Stimulated activated naive B cell treated with anti-CD40 and anti-IgM and Interleukin-4, amounts not matched to agents 10 μg/mL and 1 μg/mL and 100 μg/mL, for 72 hours (primary cell): ENCODE measurements around the gene VPS4B.

Experiments
- ATAC-seq, 2 donors: fragments of 150-1000 bp; cut with Tn5 transposase; replicated peaks; 2 replicates each; pipeline ENCODE4 v1.10.0; 2021; ENCODE audit warnings: moderate library complexity in 1 of 2
- DNase-seq: peaks from one replicate; pipeline ENCODE4 v3.0.0; 2021
- H3K27ac Mint-ChIP-seq: one replicate; pipeline ENCODE4 v1.8.0; 2022; ENCODE audit warnings: mild to moderate bottlenecking, mixed read lengths
- H3K27me3 Mint-ChIP-seq, 2 donors: one replicate each; pipeline ENCODE4 v1.8.0; 2022; ENCODE audit warnings: mixed read lengths in 2 of 2
- H3K36me3 Mint-ChIP-seq, 2 donors: one replicate each; pipeline ENCODE4 v1.8.0; 2022; ENCODE audit warnings: mixed read lengths in 2 of 2, mild to moderate bottlenecking in 1 of 2
- H3K4me1 Mint-ChIP-seq, 2 donors: one replicate each; pipeline ENCODE4 v1.8.0; 2022; ENCODE audit warnings: mixed read lengths in 2 of 2, mild to moderate bottlenecking in 1 of 2
- H3K4me3 Mint-ChIP-seq, 2 donors: one replicate each; pipeline ENCODE4 v1.8.0; 2022; ENCODE audit warnings: mild to moderate bottlenecking in 2 of 2, mixed read lengths in 2 of 2, moderate library complexity in 1 of 2
- H3K9me3 Mint-ChIP-seq, 2 donors: one replicate each; pipeline ENCODE4 v1.8.0; 2022; ENCODE audit warnings: mixed read lengths in 2 of 2, mild to moderate bottlenecking in 1 of 2

VPS4B gene

DNA sequence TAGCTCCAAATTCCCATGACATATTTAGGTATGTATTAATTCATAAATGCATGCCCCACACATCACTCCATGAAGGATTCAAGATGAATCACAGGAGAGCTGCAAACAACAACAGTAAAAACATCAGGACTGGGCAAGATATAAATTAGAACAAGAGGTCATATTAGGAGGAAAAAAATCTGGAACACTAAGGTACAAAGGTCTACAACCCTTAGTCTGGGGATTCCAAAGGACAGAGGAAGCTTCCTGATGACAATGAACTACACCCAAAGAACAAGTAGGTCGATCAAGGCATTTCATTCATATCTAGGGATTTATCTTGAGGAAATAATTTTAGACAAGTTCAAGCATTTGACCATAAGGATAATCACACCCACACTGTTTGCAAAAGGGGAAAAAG lies 14.5 kb downstream of the VPS4B start:
- Mint-ChIP-seq H3K9me3 (no peaks in the 10 kb centered on the region), H3K27ac (no peak overlapping the region), H3K27me3 (no peaks in the 10 kb centered on the region), H3K36me3 (peaks cover 23 to 36% of the 10 kb centered on the region in 2 donors), H3K4me1 (peaks cover 0 to 5% of the 10 kb centered on the region in 2 donors), H3K4me3 (no peak overlapping the region)
- ATAC-seq (no peak), DNase-seq (no peak)

DNA sequence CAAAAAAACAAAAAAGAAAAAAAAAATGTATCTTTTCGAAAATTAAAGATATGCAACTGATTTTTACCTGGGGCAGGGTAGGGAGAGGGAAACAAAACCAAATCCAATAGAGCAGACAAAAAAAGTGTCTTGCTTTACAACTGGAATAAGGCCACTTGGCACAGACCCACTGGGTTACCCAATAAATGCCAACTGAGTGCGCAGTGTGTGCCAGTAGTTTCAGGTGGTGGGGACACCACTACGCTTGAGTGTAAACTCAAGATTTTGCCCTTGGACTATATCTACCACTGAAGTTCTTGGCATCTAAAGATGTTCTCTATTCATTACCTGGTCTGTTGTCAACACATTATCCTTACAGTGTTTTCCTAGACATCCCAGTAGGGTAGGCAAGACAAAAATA lies 16.3 kb downstream of the VPS4B start:
- H3K9me3 Mint-ChIP-seq = no peaks in the 10 kb centered on the region
- DNase-seq = no peak
- H3K27me3 Mint-ChIP-seq = no peaks in the 10 kb centered on the region
- H3K36me3 Mint-ChIP-seq = peaks cover 26 to 42% of the 10 kb centered on the region in 2 donors
- H3K4me1 Mint-ChIP-seq = peaks cover 0 to 5% of the 10 kb centered on the region in 2 donors
- ATAC-seq = no peak
- H3K4me3 Mint-ChIP-seq = no peak overlapping the region
- H3K27ac Mint-ChIP-seq = no peak overlapping the region

DNA sequence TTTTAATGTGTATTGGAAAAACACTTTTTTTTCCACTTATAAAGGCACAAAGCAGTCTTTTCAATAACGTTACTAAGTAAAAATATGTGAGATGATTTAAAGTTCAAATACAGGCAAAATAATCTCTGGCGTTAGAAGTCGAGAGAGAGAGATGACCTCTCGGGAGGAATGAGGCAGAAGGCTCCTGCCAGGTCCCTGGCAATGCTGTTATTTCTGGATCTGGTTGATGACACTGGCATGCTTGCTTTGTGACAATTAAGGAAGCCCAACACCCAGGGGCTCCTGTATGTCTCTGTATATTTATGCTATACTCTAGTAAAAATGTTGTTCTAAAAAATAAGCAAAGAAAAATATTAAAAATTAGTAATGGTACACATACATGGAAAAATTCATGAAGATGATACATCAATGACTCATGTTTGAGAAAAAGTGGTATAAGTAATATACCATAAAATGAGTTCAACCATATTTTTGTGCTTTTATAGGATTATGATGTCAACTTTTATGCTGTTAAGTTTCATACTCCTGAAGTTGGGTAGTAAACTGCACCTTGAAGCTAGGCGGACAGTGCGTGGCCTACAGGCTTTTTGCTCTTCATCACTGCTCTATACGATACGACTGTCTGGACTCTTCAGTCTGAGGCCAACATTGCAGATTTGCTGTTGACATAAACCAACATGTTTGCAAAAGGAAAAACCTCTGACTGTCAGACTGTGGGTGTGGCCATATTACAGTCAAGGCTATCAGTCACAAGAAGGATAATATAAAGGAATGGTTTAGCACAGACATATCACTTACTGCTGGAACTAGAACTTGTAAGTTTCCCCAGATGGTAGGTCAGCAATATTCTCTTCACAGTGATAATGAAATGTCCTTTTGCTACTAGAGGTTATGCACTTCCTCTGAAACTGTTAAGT lies 19.8 kb downstream of the VPS4B start:
- no peak for DNase-seq
- Mint-ChIP-seq H3K27me3 (no peaks in the 10 kb centered on the region), H3K4me3 (no peak overlapping the region), H3K9me3 (no peaks in the 10 kb centered on the region), H3K4me1 (peaks cover 0 to under 1% of the 10 kb centered on the region in 2 donors), H3K36me3 (peaks cover 22 to 36% of the 10 kb centered on the region in 2 donors), H3K27ac (no peak overlapping the region)
- no peak for ATAC-seq

DNA sequence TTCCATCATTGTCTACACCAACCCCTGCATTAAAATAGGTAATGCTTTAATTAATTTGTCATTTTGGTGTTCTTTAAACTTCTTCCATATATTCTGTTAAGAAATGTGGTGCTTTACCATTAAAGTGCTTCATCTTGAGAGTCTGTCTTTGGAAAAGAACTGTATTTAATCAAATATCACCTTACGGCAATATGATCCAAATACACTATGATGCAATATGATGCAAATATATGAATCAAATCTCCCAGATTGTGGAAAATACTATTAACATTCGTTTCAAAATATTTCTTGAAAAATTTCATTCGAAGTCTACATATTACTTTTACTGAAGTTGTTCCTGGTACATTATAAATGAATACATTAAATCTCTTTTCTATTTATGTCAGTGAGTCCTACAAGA lies 23.0 kb downstream of the VPS4B start:
- no peak overlapping the region for H3K4me3 Mint-ChIP-seq
- H3K27me3 Mint-ChIP-seq = no peaks in the 10 kb centered on the region
- H3K36me3 Mint-ChIP-seq = peaks cover 15 to 29% of the 10 kb centered on the region in 2 donors
- no peak overlapping the region for H3K27ac Mint-ChIP-seq
- ATAC-seq (no peak), DNase-seq (no peak)
- H3K9me3 Mint-ChIP-seq = no peaks in the 10 kb centered on the region
- H3K4me1 Mint-ChIP-seq = no peaks in the 10 kb centered on the region

DNA sequence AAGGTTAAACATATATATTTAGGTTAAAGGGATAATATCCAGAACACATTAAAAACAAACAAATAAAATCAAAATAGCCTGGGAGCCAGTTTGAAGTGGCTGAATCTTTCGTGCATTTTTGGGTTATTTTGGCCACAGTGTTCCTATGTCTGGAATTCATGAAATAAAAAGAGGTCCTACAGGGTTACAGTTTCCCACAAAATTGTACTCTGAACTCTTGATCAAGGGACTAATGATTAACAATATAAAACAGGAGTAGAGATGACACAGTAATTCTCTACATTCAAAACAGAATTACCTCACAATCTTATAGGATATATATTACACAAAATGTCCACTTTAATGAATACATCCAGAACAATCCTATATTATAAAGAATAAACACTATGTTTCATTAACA lies 24.9 kb downstream of the VPS4B start:
- peaks cover 10 to 17% of the 10 kb centered on the region in 2 donors for H3K36me3 Mint-ChIP-seq
- no peaks in the 10 kb centered on the region for H3K9me3 Mint-ChIP-seq

DNA sequence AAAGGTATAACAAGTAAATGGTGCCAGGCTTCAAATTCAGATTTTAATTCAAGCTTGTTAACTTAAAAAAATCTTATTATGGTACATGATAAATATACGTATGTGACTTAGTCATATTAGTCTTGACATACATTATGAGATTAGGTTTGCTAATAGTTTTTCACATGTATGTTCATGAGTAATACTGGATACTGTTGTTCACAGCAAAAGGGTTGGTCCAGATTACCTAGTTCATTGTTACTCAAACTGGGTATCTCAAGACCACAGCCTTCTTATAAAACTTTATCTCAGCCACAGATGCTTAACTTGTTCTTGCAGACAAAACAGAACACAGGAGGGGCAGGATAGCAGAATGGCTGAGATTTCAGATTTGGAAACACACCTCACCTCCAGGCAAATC lies 26.8 kb downstream of the VPS4B start:
- Mint-ChIP-seq H3K4me1 (no peaks in the 10 kb centered on the region), H3K36me3 (peaks cover 13 to 15% of the 10 kb centered on the region in 2 donors), H3K9me3 (no peaks in the 10 kb centered on the region), H3K4me3 (no peak overlapping the region), H3K27me3 (no peaks in the 10 kb centered on the region), H3K27ac (no peak overlapping the region)
- no peak for DNase-seq
- no peak for ATAC-seq

More for the DNA sequence above, 24.9 kb downstream of the VPS4B start:
- Mint-ChIP-seq H3K27ac (peak overlapping the region; percentile 37), H3K4me3 (no peak overlapping the region), H3K4me1 (no peaks in the 10 kb centered on the region), H3K27me3 (no peaks in the 10 kb centered on the region)
- no peak for DNase-seq
- ATAC-seq = no peak

DNA sequence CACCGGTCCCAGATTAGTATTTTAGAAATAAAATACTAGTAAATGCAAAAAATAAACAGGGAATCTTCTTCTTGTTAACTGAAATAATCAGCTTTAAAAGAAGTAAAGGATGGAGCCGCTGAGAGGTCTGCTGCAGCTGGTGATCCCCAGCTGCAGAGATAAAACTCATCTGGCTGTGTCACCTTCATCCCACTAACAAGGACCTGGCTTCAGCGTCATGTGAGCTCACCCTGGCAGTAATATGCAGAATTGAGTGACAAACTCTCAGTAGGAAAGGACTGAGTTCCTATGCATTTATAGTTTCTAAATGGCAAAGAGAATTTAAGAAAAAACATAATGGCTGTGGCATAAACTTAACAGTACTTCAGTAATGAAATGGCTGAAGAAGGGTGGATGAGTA lies 27.3 kb downstream of the VPS4B start:
- peaks cover 13 to 15% of the 10 kb centered on the region in 2 donors for H3K36me3 Mint-ChIP-seq
- ATAC-seq (no peak), DNase-seq (no peak)
- H3K27me3 Mint-ChIP-seq = no peaks in the 10 kb centered on the region
- H3K27ac Mint-ChIP-seq = no peak overlapping the region
- no peaks in the 10 kb centered on the region for H3K4me1 Mint-ChIP-seq
- no peaks in the 10 kb centered on the region for H3K9me3 Mint-ChIP-seq
- no peak overlapping the region for H3K4me3 Mint-ChIP-seq

DNA sequence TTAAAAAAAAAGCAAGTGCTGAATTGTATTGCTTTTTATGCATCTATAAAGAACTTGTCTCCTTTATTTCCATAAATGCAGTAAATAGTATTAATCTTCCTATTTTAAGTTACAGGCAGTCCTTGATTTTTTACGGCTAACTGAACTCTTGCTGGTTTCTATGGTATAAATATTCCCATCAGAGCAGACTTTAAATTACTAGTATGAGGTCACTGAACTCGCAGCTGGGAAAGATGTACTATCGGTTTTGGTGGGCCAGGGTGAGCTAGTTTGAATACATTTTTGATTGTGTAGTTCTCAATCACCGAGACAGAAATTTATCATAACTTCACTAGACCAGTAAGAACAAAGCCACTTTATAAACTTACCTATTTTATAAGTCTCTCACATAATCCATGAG lies 34.4 kb downstream of the VPS4B start:
- H3K27ac Mint-ChIP-seq = no peak overlapping the region
- no peaks in the 10 kb centered on the region for H3K4me1 Mint-ChIP-seq
- no peaks in the 10 kb centered on the region for H3K27me3 Mint-ChIP-seq
- peaks cover 1 to 9% of the 10 kb centered on the region in 2 donors for H3K9me3 Mint-ChIP-seq
- H3K4me3 Mint-ChIP-seq = no peak overlapping the region
- no peak for DNase-seq
- H3K36me3 Mint-ChIP-seq = peaks cover 22 to 43% of the 10 kb centered on the region in 2 donors
- no peak for ATAC-seq

DNA sequence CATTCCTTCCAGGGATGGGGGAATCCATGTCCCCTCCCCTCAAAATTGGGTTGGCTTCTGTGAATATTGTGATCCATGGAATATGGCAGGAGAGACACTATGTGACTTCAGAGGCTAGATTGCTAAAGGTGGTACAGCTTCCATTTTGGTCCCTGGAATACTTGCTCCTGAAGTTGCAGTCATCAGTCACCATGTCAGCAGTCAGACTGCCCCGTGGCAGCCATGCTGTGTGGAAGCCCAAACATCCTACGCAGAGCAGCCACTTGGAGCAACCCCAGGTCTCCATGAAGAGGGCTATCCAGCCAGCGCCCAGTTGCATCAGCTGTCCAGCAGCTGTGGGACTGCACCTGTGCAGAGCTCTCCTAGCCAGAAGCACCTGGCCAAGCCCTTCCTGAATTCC lies 39.4 kb downstream of the VPS4B start:
- Mint-ChIP-seq H3K27ac (no peak overlapping the region), H3K4me3 (no peak overlapping the region), H3K27me3 (no peaks in the 10 kb centered on the region), H3K36me3 (peaks cover 17 to 50% of the 10 kb centered on the region in 2 donors), H3K4me1 (peaks cover 5 to 12% of the 10 kb centered on the region in 2 donors), H3K9me3 (peaks cover 1 to 12% of the 10 kb centered on the region in 2 donors)
- no peak for DNase-seq
- ATAC-seq = no peak

DNA sequence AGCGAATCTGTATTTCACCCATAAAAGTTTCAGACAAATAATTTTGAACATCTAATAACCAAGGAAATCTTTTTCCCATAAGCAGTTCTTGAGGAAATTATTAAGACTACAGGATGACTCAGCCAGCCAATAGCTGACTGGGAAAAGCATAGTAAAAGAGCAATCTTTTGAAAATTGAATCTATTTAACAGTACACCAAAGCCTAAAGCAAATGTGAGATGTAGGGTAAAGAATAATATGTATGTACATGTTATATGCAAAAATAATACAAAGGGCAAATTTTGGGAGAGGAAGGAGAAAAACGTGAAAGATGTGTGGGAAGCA lies 42.7 kb downstream of the VPS4B start:
- H3K4me3 Mint-ChIP-seq = no peak overlapping the region
- H3K9me3 Mint-ChIP-seq = peaks cover 1 to 19% of the 10 kb centered on the region in 2 donors
- no peak overlapping the region for H3K27ac Mint-ChIP-seq
- DNase-seq (no peak), ATAC-seq (no peak)
- H3K36me3 Mint-ChIP-seq = peaks cover 16 to 42% of the 10 kb centered on the region in 2 donors
- no peaks in the 10 kb centered on the region for H3K27me3 Mint-ChIP-seq
- H3K4me1 Mint-ChIP-seq = peaks cover 7 to 12% of the 10 kb centered on the region in 2 donors

DNA sequence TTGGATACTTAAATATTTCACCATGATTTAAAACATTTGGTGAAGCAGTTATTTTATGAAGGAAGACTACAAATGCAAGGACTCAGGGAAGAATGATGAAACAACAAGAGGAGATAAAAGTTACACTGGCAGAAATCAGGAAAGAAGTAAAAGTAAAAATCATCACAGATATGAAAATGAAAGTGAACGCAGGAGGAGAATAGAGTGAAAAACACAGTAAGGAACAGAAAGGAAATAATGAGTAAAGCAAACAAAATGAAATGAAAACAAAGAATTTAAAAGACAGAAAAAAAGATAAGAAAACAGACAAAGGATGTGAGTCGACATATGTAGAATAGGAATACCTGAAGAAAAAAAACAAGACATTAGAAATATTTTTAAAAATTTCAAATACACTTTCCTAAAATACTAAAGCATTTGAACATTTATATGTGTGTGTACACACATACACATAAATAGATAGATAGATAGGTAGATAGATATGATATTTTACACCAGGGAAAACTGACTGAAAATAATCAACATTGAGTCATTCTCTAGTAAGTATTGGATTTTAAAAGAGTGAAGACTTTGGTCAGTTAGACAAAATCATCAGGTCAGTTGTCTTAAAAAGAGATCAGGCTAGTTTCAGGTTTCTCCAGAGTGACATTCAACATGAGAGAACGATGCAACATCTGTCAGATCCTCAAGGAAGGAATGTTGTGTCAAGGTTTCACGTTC lies 43.2 kb downstream of the VPS4B start:
- DNase-seq = no peak
- H3K4me3 Mint-ChIP-seq = no peak overlapping the region
- no peaks in the 10 kb centered on the region for H3K27me3 Mint-ChIP-seq
- H3K9me3 Mint-ChIP-seq = peaks cover 1 to 19% of the 10 kb centered on the region in 2 donors
- ATAC-seq = no peak
- H3K4me1 Mint-ChIP-seq = peaks cover 7 to 12% of the 10 kb centered on the region in 2 donors
- no peak overlapping the region for H3K27ac Mint-ChIP-seq
- peaks cover 13 to 37% of the 10 kb centered on the region in 2 donors for H3K36me3 Mint-ChIP-seq

DNA sequence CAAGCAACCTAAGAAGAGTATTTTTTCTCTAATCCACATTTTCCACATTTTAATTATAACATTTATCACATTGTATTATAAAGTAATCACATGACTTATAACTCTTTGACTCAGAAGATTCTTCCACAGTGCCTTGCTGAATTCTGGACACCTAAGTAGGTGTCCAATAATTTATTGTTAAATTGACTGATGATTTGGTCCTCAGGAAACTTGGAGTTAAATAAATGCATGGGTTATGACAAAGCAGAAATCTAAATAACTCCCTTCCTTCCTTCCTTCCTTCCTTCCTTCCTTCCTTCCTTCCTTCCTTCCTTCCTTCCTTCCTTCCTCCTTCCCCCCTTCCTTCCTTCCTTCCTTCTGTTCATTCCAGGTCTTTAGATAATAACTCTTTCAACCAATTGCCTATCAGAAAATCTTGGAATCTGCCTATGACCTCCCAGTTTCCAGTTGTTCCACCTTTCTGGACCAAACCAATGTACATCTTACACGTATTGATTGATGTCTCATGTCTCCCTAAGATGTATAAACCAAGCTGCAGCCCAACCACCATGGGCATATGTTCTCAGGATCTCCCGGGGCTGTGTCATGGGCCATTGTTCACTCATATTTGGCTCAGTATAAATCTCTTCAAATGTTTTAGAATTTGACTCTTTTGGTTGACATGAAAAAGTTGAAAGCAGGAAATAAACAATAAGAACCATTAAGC lies 44.8 kb downstream of the VPS4B start:
- Mint-ChIP-seq H3K4me1 (peaks cover 7 to 12% of the 10 kb centered on the region in 2 donors), H3K27ac (no peak overlapping the region), H3K27me3 (no peaks in the 10 kb centered on the region), H3K4me3 (no peak overlapping the region), H3K36me3 (peaks cover 0 to 22% of the 10 kb centered on the region in 2 donors), H3K9me3 (peaks cover 0 to 7% of the 10 kb centered on the region in 2 donors)
- no peak for ATAC-seq
- DNase-seq = no peak

DNA sequence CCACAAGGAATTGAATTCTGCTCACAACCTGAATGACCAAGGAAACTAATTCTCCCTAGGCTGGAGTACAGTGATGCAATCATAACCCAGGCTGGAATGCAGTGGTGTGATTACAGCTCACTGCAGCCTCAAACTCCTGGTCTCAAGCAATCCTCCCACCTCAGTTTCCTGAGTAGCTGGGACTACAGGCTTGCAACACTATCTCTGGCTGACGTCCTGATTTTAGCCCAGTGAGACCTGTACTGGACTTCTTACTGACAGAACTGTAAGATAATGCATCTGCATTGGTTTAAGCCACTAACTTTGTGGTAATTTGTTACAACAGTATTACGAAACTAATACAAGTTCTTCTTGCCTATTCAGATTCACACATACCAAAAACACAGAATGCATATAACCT lies 45.7 kb downstream of the VPS4B start:
- no peak overlapping the region for H3K27ac Mint-ChIP-seq
- DNase-seq = no peak
- no peak for ATAC-seq
- H3K4me1 Mint-ChIP-seq = peaks cover 7 to 12% of the 10 kb centered on the region in 2 donors
- no peaks in the 10 kb centered on the region for H3K27me3 Mint-ChIP-seq
- peaks cover 0 to 17% of the 10 kb centered on the region in 2 donors for H3K36me3 Mint-ChIP-seq
- H3K4me3 Mint-ChIP-seq = no peak overlapping the region
- H3K9me3 Mint-ChIP-seq = peaks cover 0 to 7% of the 10 kb centered on the region in 2 donors

DNA sequence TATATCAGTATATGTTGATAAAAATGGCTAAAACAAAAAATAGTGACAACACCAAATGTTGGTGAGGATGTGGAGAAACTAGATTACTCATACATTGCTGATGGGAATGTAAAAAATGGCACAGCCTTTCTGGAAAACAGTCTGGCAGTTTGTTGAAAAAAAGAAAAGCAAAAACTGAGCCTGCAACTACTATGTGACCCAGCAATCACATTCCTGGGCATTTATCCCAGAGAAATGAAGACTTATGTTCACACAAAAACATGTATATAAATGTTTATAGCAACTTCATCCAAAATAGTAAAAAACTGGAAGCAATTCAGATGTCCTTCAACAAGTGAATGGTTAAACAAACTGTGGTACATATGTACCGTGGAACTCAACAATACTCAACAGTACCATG lies 47.7 kb downstream of the VPS4B start:
- Mint-ChIP-seq H3K27me3 (no peaks in the 10 kb centered on the region), H3K9me3 (peaks cover 0 to 7% of the 10 kb centered on the region in 2 donors), H3K36me3 (peaks cover 0 to 6% of the 10 kb centered on the region in 2 donors), H3K4me1 (peaks cover 7 to 12% of the 10 kb centered on the region in 2 donors), H3K27ac (no peak overlapping the region), H3K4me3 (no peak overlapping the region)
- ATAC-seq (no peak), DNase-seq (no peak)
